Mesendoderm (in vitro differentiated cells): Measurements from ENCODE around the gene SPRR2A.

Experiments
- DNase-seq: peaks from one replicate; pipeline ENCODE4 v3.0.0; 2013
- H2AK5ac ChIP-seq: 2 replicates; pipeline ENCODE4 v1.6.1; 2013; ENCODE audit warnings: low read length, inconsistent platforms
- H2BK120ac ChIP-seq: 2 replicates; pipeline ENCODE4 v1.6.1; 2013; ENCODE audit warnings: low read depth, mild to moderate bottlenecking, low read length, moderate library complexity, mixed read lengths
- H2BK15ac ChIP-seq: replicated peaks from 2 replicates; pipeline ENCODE4 v1.6.1; 2013; ENCODE audit warnings: low read depth, mild to moderate bottlenecking, moderate library complexity
- H2BK5ac ChIP-seq: 2 replicates; pipeline ENCODE4 v1.6.1; 2013; ENCODE audit warnings: low read length, inconsistent platforms
- H3K18ac ChIP-seq: 2 replicates; pipeline ENCODE4 v1.6.1; 2013; ENCODE audit warnings: mild to moderate bottlenecking, low read length, mixed read lengths
- H3K23ac ChIP-seq: one replicate; pipeline ENCODE4 v1.6.1; 2013; ENCODE audit warnings: low read length
- H3K27ac ChIP-seq: 2 replicates; pipeline ENCODE4 v1.5.1; 2013; ENCODE audit warnings: low read depth, mild to moderate bottlenecking, inconsistent platforms, low read length, moderate library complexity
- H3K27me3 ChIP-seq: 2 replicates; pipeline ENCODE4 v1.6.1; 2013; ENCODE audit warnings: low read length, control low read depth, mild to moderate bottlenecking, inconsistent platforms; ENCODE audit not compliant: insufficient read depth, poor library complexity
- H3K36me3 ChIP-seq: 2 replicates; pipeline ENCODE4 v1.6.1; 2013; ENCODE audit warnings: low read length, inconsistent platforms; ENCODE audit not compliant: control insufficient read depth, insufficient read depth
- H3K4ac ChIP-seq: one replicate; pipeline ENCODE4 v1.6.1; 2013; ENCODE audit warnings: low read depth, mild to moderate bottlenecking, low read length, moderate library complexity
- H3K4me1 ChIP-seq: 2 replicates; pipeline ENCODE4 v1.6.1; 2013; ENCODE audit warnings: low read depth, low read length, inconsistent platforms; ENCODE audit not compliant: control insufficient read depth
- H3K4me2 ChIP-seq: 2 replicates; pipeline ENCODE4 v1.6.1; 2013; ENCODE audit warnings: low read length
- H3K4me3 ChIP-seq: 2 replicates; pipeline ENCODE4 v1.5.1; 2013; ENCODE audit warnings: mild to moderate bottlenecking, low read length
- H3K56ac ChIP-seq: one replicate; pipeline ENCODE4 v1.6.1; 2013; ENCODE audit warnings: low read length
- H3K79me1 ChIP-seq: 2 replicates; pipeline ENCODE4 v1.6.1; 2013; ENCODE audit warnings: low read length, inconsistent platforms
- H3K79me2 ChIP-seq: 2 replicates; pipeline ENCODE4 v1.6.1; 2013; ENCODE audit warnings: mild to moderate bottlenecking, low read length; ENCODE audit not compliant: control insufficient read depth, insufficient read depth
- H3K9ac ChIP-seq: 2 replicates; pipeline ENCODE4 v1.6.1; 2013; ENCODE audit warnings: low read length, inconsistent platforms
- H4K5ac ChIP-seq: one replicate; pipeline ENCODE4 v1.6.1; 2013; ENCODE audit warnings: low read length
- H4K8ac ChIP-seq: one replicate; pipeline ENCODE4 v1.6.1; 2013; ENCODE audit warnings: low read depth, mild to moderate bottlenecking, control low read depth, low read length, moderate library complexity
- WGBS: extraction: QIAGEN DNeasy Blood & Tissue Kit; methylation state at CpG from one replicate; pipeline ENCODE4 v1.1.7; 2013; ENCODE audit warnings: low lambda C conversion rate, missing lambda C conversion rate; ENCODE audit not compliant: insufficient coverage; ENCODE audit errors: extremely low coverage; 5-methylcytosine and 5-hydroxymethylcytosine counted together

Gene SPRR2A

GRCh38 chr1:153032677-153033308, 24.5 kb downstream of the SPRR2A start:
- H2BK120ac ChIP-seq = no peak overlapping the region
- no peak overlapping the region for H3K56ac ChIP-seq
- no peak overlapping the region for H4K5ac ChIP-seq
- H3K23ac ChIP-seq = no peak overlapping the region
- no peaks in the 10 kb centered on the region for H3K4me1 ChIP-seq
- H3K79me2 ChIP-seq = no peaks in the 10 kb centered on the region
- no peak overlapping the region for H2BK15ac ChIP-seq
- DNase-seq = peak; percentile 91
- H3K79me1 ChIP-seq = no peaks in the 10 kb centered on the region
- no peak overlapping the region for H2BK5ac ChIP-seq
- H3K36me3 ChIP-seq = no peaks in the 10 kb centered on the region
- no peak overlapping the region for H3K4ac ChIP-seq
- no peak overlapping the region for H3K4me2 ChIP-seq
- H3K4me3 ChIP-seq = no peak overlapping the region
- no CpG with 5 or more reads among the region's 3 CpGs for WGBS
- H4K8ac ChIP-seq = no peak overlapping the region
- H3K27ac ChIP-seq = no peak overlapping the region
- H3K27me3 ChIP-seq = no peaks in the 10 kb centered on the region
- no peak overlapping the region for H2AK5ac ChIP-seq
- H3K18ac ChIP-seq = no peak overlapping the region
- no peak overlapping the region for H3K9ac ChIP-seq

- Histone ChIP-seq H3K4me3 (no peak overlapping the region), H3K56ac (no peak overlapping the region), H3K18ac (no peak overlapping the region), H3K79me2 (no peaks in the 10 kb centered on the region), H3K79me1 (no peaks in the 10 kb centered on the region), H3K9ac (no peak overlapping the region), H3K27ac (no peak overlapping the region), H4K5ac (no peak overlapping the region), H3K27me3 (no peaks in the 10 kb centered on the region), H2BK5ac (no peak overlapping the region), H4K8ac (no peak overlapping the region), H3K23ac (no peak overlapping the region), H3K4me2 (no peak overlapping the region), H3K4ac (no peak overlapping the region), H2BK120ac (no peak overlapping the region), H3K4me1 (no peaks in the 10 kb centered on the region), H2AK5ac (no peak overlapping the region), H3K36me3 (no peaks in the 10 kb centered on the region), H2BK15ac (no peak overlapping the region)
- no peak for DNase-seq
Observed at GRCh38 chr1:153032073-153032472, 25.2 kb downstream of the SPRR2A start.

- no peak for DNase-seq
Observed at GRCh38 chr1:153030895-153031294, 26.4 kb downstream of the SPRR2A start, which contains the start of gene SPRR1B. TSS of gene SPRR1B (plus strand) at chr1:153031203. CDS start at chr1:153032346, 1,143 bp downstream.

DNA sequence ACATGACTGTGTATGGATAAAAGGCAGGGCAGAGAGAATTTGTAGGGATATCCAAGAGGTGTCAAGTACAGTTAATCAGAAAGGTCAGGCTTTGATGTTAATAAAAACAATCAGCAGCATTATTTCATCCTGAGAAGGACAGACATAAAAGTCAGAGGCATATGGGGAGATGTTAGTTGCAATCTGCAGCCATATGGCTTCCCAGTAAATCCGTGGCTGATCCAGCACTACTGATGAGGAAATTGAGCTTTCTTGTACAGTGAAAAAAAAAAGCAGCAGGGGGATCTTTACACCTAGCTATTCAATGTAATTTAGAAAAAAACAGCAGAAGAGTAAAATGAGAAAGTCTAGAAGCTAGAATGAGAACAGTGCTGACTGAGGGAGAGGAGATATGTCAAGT, 28.5 kb downstream of the SPRR2A start:
- no CpG with 5 or more reads among the region's 1 CpG for WGBS
- H3K4ac ChIP-seq = no peak overlapping the region
- DNase-seq = no peak

More at GRCh38 chr1:153030895-153031294, 26.4 kb downstream of the SPRR2A start, which contains the start of gene SPRR1B:
- Histone ChIP-seq H3K4ac (no peak within 1 kb of the TSS), H4K5ac (no peak within 1 kb of the TSS), H3K4me1 (no peaks in the 10 kb centered on the region), H3K36me3 (no peaks in the 10 kb centered on the region), H3K27ac (no peak within 1 kb of the TSS), H3K56ac (no peak within 1 kb of the TSS), H2BK120ac (no peak within 1 kb of the TSS), H3K79me2 (no peaks in the 10 kb centered on the region), H3K4me3 (no peak within 1 kb of the TSS), H3K79me1 (no peaks in the 10 kb centered on the region), H2BK5ac (no peak within 1 kb of the TSS), H2AK5ac (no peak within 1 kb of the TSS), H3K23ac (no peak within 1 kb of the TSS), H3K18ac (no peak within 1 kb of the TSS), H2BK15ac (no peak within 1 kb of the TSS), H3K27me3 (no peaks in the 10 kb centered on the region), H3K4me2 (no peak within 1 kb of the TSS), H4K8ac (no peak within 1 kb of the TSS), H3K9ac (no peak within 1 kb of the TSS)

GRCh38 chr1:153025797-153026196, 31.5 kb downstream of the SPRR2A start:
- no peak overlapping the region for H2BK5ac ChIP-seq
- no CpG with 5 or more reads among the region's 1 CpG for WGBS

More for the DNA sequence above, 28.5 kb downstream of the SPRR2A start:
- Histone ChIP-seq H3K79me2 (no peaks in the 10 kb centered on the region), H2BK15ac (no peak overlapping the region), H4K5ac (no peak overlapping the region), H2AK5ac (no peak overlapping the region), H3K36me3 (no peaks in the 10 kb centered on the region), H3K27me3 (no peaks in the 10 kb centered on the region), H3K27ac (no peak overlapping the region), H4K8ac (no peak overlapping the region), H3K4me1 (no peaks in the 10 kb centered on the region), H3K79me1 (no peaks in the 10 kb centered on the region), H3K23ac (no peak overlapping the region), H3K56ac (no peak overlapping the region), H2BK120ac (no peak overlapping the region), H3K4me2 (no peak overlapping the region), H3K18ac (no peak overlapping the region), H2BK5ac (no peak overlapping the region), H3K4me3 (no peak overlapping the region), H3K9ac (no peak overlapping the region)

DNA sequence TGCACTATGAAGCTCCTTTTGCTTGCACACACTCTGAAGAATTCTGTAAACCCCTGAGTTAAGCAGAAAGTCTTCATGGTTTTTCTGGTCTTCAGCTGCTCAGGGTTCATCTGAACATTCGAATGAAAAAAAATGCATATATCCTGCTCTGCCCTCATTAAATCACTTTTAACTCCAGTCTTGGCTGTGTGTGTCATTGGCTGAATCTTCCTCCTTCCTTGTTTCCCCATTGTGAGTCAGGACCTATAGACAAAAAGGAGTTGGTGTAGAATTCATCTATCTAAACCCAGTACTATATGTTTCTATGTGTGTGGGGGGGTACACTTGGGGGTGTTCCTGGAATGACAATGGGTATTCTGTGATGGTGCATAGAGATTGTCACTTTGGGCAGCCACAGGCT, 32.9 kb downstream of the SPRR2A start:
- H2BK5ac ChIP-seq = no peak overlapping the region
- H3K56ac ChIP-seq = no peak overlapping the region
- no peak overlapping the region for H2BK120ac ChIP-seq
- no peak overlapping the region for H3K9ac ChIP-seq
- H3K4me2 ChIP-seq = no peak overlapping the region
- no peak for DNase-seq
- H3K79me1 ChIP-seq = no peaks in the 10 kb centered on the region
- no peak overlapping the region for H2BK15ac ChIP-seq
- H3K79me2 ChIP-seq = no peaks in the 10 kb centered on the region
- H3K23ac ChIP-seq = no peak overlapping the region
- no peaks in the 10 kb centered on the region for H3K27me3 ChIP-seq
- no peaks in the 10 kb centered on the region for H3K4me1 ChIP-seq
- WGBS = no CpG with 5 or more reads among the region's 1 CpG
- no peak overlapping the region for H3K4ac ChIP-seq
- H4K8ac ChIP-seq = no peak overlapping the region
- no peaks in the 10 kb centered on the region for H3K36me3 ChIP-seq
- no peak overlapping the region for H3K18ac ChIP-seq
- H4K5ac ChIP-seq = no peak overlapping the region
- H3K4me3 ChIP-seq = no peak overlapping the region
- no peak overlapping the region for H2AK5ac ChIP-seq
- H3K27ac ChIP-seq = no peak overlapping the region

More at GRCh38 chr1:153025797-153026196, 31.5 kb downstream of the SPRR2A start:
- no peaks in the 10 kb centered on the region for H3K27me3 ChIP-seq
- H4K5ac ChIP-seq = no peak overlapping the region
- no peak overlapping the region for H3K4me2 ChIP-seq
- H3K79me2 ChIP-seq = no peaks in the 10 kb centered on the region
- H3K18ac ChIP-seq = no peak overlapping the region
- DNase-seq = no peak
- no peaks in the 10 kb centered on the region for H3K4me1 ChIP-seq
- H3K27ac ChIP-seq = no peak overlapping the region
- H3K4me3 ChIP-seq = no peak overlapping the region
- no peak overlapping the region for H3K9ac ChIP-seq
- no peak overlapping the region for H4K8ac ChIP-seq
- H3K79me1 ChIP-seq = no peaks in the 10 kb centered on the region
- H3K36me3 ChIP-seq = no peaks in the 10 kb centered on the region
- H3K23ac ChIP-seq = no peak overlapping the region
- H2BK120ac ChIP-seq = no peak overlapping the region
- H3K4ac ChIP-seq = no peak overlapping the region
- no peak overlapping the region for H3K56ac ChIP-seq
- H2AK5ac ChIP-seq = no peak overlapping the region
- no peak overlapping the region for H2BK15ac ChIP-seq
